GM19397 (cell line): ENCODE measurements around the gene CBFA2T2.
"Not testable (repeated sequence)": the region's sequence is repeated elsewhere in the genome, so short reads cannot be mapped to it uniquely, and the experiment has no call there.

Experiments used
- ATAC-seq: cut with Tn5 transposase; IDR thresholded peaks from one replicate; pipeline ENCODE4 v1.9.1; 2021; ENCODE audit warnings: mild to moderate bottlenecking, moderate library complexity; ENCODE audit not compliant: unreplicated experiment

The CBFA2T2 gene

GRCh38 chr20:33689973-33690372 lies 200.1 kb downstream of the CBFA2T2 start:
- no peak for ATAC-seq

- no peak for ATAC-seq
Observed at GRCh38 chr20:33693289-33693688, 203.4 kb downstream of the CBFA2T2 start.

DNA sequence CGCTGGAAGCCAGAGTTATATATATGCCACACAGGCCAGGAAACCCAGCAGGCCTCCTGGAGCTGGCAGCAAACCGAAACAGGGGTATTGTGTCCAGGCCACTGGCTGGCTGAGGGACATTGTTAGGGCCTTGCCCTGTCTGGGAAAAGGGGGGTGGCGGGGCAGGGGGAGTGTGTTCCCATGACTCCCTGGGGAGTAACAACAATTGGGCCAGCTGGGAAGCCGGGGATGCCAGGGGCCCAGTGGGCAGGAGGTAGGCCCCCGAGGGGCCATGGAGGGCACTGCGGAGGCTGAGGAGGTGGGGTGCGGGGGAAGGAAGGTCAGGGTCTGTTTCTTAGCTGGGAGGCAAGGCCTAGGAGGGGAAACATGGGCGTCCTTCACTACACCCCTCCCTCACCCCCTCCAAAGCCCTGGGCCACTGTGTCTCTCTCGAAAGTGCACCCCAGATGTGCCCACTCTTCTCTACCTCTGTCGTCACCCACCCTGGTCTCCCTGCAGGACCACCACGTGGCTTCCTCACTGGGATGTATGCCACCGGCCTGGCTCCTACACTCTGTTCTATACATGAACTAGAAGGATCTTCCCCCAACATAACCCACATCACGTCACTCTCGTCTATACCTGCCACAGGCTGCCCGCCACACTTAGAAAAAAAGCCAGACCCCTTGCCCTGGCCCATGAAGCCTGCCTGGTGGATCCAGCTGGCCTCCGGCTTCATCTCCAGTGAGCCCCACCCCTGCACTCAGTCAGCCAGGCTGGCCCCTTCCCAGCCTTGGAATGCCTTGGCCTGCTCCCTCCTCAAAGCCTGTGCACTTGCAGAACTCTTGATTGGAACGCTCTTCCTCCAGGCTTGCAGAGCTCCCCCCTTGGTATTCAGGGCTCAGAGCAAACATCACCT lies 204.1 kb downstream of the CBFA2T2 start:
- no peak for ATAC-seq

GRCh38 chr20:33694639-33695012 lies 204.7 kb downstream of the CBFA2T2 start:
- no peak for ATAC-seq

DNA sequence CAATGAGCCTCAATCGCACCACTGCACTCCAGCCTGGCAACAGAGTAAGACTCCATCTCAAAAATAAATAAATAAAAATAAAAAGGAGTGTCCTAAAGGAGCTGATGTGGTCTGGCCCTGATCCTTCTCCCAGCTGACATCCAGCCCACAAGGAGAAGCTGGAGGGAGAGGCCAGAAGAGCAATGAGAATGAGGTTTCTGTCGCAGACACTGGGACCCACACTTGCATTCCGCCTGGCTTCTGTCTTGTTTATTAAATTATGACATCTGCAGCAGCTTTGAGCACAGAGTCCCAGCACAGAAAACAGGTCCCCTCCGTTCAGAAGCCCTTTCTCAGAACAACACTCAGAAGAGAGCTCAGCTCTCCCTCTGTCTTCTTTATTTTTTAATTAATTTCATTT lies 206.6 kb downstream of the CBFA2T2 start:
- no peak for ATAC-seq

- no peak for ATAC-seq
Observed at GRCh38 chr20:33697129-33697528, 207.2 kb downstream of the CBFA2T2 start.

DNA sequence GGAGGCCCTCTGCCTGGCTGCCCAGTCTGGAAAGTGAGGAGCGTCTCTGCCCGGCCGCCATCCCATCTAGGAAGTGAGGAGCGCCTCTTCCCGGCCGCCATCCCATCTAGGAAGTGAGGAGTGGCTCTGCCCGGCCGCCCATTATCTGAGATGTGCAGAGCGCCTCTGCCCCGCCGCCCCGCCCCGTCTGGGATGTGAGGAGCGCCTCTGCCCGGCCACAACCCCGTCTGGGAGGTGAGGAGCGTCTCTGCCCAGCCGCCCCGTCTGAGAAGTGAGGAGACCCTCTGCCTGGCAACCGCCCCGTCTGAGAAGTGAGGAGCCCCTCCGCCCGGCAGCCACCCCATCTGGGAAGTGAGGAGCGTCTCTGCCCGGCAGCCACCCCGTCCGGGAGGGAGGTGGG lies 209.1 kb downstream of the CBFA2T2 start:
- not testable (repeated sequence) for ATAC-seq
